ENCODE measurements around the gene EYA4.

Gene EYA4

DNA sequence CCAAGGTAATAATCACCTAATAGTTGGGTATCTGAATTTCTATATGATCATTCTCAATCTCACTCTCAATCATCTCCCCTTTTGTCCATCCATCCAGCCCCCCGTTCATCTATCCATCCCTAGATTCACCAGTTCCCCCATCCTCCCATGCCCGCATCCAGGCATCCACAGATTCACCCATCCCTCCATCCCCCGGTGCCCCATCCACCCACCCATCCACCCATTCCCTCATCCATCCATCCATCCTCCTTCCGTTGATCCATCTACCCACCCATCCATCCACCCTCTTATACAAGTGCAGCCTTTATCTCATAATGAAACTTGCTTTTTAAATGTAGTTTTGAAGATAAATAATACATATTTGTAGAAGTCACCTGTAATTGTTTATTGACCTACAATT, 76.5 kb downstream of the EYA4 start:
- intact Hi-C loops (cut with micrococcal nuclease), result no loop called here
- no peak overlapping the region for H3K4me3 Mint-ChIP-seq

DNA sequence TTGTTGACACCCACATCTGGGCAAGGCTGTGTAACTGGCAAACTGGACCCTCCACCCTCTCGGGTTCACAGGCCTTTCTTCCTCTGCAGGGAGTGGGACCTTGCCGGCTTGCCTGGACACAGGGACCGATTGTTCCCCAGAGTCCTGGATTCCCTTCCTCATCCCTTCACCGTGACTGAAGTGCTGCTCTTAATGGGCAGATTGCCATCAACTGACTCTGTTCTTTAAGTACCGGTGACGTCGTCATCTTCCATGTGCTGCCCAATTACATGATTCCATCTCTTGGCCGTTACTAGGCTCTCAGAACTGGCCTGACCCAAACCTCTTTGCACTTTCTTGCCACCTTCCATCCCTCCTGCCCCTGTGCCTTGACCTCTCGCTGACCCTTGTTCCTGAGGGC, 85.4 kb downstream of the EYA4 start:
- intact Hi-C loops (cut with micrococcal nuclease), result no loop called here
- no peak overlapping the region for H3K27ac Mint-ChIP-seq
- no peaks in the 10 kb centered on the region for H3K9me3 Mint-ChIP-seq
- H3K27me3 Mint-ChIP-seq, result no peaks in the 10 kb centered on the region
- no peaks in the 10 kb centered on the region for H3K36me3 Mint-ChIP-seq (ENCODE audit: low read depth)
- H3K4me3 Mint-ChIP-seq, result no peak overlapping the region
- no peaks in the 10 kb centered on the region for H3K4me1 Mint-ChIP-seq (ENCODE audit: low read depth)

More for the DNA sequence above, 76.5 kb downstream of the EYA4 start:
- Mint-ChIP-seq H3K4me1 (ENCODE audit: low read depth) (no peaks in the 10 kb centered on the region), H3K36me3 (ENCODE audit: low read depth) (no peaks in the 10 kb centered on the region), H3K27me3 (no peaks in the 10 kb centered on the region), H3K9me3 (no peaks in the 10 kb centered on the region), H3K27ac (no peak overlapping the region)

DNA sequence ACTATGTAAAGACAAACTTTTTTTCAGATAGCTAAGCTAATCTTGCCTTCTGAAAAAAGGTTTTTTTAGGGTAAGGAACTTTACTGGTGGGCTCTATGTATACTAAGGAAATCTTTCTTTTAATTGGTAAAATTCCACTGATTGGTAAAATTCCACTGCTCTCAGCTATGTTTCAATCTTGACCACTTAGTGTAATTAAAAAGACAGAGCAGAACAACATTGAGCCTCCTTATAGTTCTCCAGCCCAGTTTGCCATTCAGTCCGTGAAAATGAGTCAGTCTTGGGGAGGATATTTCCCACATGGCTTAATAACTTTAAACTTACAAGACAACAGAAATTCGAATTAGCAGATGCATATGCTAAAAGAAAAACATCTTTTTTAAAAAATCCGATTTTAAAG, 92.7 kb downstream of the EYA4 start:
- H3K4me3 Mint-ChIP-seq, result no peak overlapping the region
- H3K4me1 Mint-ChIP-seq (ENCODE audit: low read depth), result no peaks in the 10 kb centered on the region
- no peaks in the 10 kb centered on the region for H3K36me3 Mint-ChIP-seq (ENCODE audit: low read depth)
- no peak overlapping the region for H3K27ac Mint-ChIP-seq
- H3K9me3 Mint-ChIP-seq, result no peaks in the 10 kb centered on the region
- H3K27me3 Mint-ChIP-seq, result no peaks in the 10 kb centered on the region
- intact Hi-C loops (cut with micrococcal nuclease), result no loop called here

DNA sequence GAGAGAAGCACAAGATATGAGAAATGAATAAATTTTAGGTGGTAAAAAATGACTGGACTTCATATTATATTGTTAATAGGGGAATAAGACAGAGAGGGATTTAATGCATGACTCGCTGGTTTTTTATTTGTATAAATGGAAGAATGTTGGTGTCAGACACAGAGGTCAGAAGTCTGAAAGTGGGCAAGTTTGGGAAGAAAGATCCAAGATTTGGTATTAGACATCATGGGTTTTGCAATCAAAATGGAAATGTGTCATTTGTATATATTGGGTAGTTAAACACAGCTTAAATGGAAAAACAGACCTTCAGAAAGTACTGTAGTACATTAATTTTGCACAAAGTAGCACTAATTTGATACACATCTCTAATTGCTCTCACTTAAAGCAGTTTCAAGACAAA, 96.2 kb downstream of the EYA4 start:
- Mint-ChIP-seq H3K9me3 (no peaks in the 10 kb centered on the region), H3K4me1 (ENCODE audit: low read depth) (no peaks in the 10 kb centered on the region), H3K27ac (no peak overlapping the region), H3K27me3 (no peaks in the 10 kb centered on the region), H3K36me3 (ENCODE audit: low read depth) (no peaks in the 10 kb centered on the region), H3K4me3 (no peak overlapping the region)
- intact Hi-C loops (cut with micrococcal nuclease), result no loop called here

DNA sequence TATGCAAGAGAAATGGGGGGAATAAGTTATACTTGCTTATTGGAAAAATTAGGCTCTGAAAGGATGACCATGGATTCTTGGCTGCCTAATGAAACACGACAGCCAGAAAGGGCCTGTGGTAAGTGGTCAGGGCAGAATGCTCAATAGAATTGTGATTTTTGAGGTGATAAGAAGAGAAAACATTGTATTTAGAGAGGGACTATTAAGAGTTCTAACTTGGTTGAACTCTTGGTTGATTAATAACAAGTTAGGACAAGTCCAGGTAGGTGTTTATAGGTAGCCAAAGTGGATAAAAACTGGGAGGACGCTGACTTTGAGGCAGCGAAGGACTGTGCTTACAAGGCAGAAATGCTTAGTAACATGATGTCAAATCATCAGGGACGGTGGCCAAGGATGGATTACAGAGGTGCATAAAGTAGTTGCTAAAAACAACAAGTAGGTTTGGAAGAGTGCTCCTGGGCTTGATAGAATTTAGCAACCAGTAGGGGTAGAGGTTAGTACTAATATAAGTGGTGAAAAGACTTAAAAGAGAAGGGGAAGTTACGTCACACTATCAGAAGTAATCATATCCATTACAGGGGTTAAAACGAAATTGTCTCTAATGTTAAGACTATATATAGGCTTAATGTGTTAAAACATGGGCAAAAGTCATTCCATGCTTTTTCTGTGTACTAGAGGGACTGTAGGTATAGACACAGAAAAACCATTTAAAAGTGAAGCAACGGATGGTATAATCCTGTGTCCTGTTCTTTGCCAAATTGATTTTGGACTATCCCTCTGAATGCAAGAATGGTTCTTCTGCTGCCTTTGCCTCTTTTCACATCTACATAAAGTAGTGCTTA, 98.6 kb downstream of the EYA4 start:
- H3K27me3 Mint-ChIP-seq, result no peaks in the 10 kb centered on the region
- no peaks in the 10 kb centered on the region for H3K36me3 Mint-ChIP-seq (ENCODE audit: low read depth)
- intact Hi-C loops (cut with micrococcal nuclease), result no loop called here
- H3K4me1 Mint-ChIP-seq (ENCODE audit: low read depth), result no peaks in the 10 kb centered on the region
- no peak overlapping the region for H3K4me3 Mint-ChIP-seq
- no peaks in the 10 kb centered on the region for H3K9me3 Mint-ChIP-seq
- H3K27ac Mint-ChIP-seq, result no peak overlapping the region

DNA sequence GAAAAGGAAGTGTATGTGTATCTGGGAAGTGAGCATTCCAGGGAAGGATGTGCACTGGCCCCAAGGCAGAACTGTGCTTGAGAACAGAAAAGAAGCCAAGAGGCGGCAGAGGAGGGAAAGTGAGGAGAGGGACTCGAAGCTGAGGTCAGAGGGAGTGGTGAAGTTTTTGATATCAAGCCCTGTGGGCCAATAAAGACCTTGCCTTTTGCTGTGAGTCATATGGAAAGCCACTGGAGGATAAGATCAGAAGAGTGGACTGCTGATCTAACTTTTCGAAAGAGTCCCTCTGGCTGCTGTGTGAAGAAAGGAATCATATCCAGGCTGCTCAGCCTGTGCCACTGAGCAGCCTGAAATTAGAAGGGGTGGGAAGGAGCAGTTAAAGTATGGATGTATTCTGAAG, 99.4 kb downstream of the EYA4 start:
- Mint-ChIP-seq H3K4me1 (ENCODE audit: low read depth) (no peaks in the 10 kb centered on the region), H3K36me3 (ENCODE audit: low read depth) (no peaks in the 10 kb centered on the region), H3K27me3 (no peaks in the 10 kb centered on the region), H3K27ac (no peak overlapping the region), H3K9me3 (no peaks in the 10 kb centered on the region), H3K4me3 (no peak overlapping the region)
- intact Hi-C loops (cut with micrococcal nuclease), result no loop called here

DNA sequence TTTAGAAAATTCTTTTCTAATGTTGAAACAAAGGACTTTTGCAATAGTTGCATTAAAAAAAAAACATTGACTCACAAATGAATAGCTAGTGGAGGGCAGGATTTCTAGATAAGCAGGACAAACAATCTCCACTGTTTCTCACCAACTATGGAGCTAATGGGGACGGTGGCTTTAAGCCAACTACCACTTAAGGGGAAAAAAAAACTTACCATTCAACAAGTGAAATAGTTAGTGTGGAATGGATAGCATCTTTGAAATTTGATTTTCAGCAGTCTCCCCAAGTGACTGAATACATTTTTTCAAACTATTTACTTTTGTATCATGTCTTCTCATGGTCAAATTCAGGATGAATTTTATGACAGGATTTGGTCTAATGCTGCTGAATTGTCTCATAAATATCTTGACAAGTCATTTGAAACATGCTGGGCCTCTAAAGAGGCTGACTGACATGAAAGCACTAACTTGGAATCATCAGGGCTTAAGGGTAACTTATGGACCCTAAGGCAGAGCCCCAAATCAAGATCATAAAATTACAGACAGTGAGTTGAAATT, 100.5 kb downstream of the EYA4 start:
- Mint-ChIP-seq H3K4me3 (no peak overlapping the region), H3K36me3 (ENCODE audit: low read depth) (no peaks in the 10 kb centered on the region), H3K9me3 (no peaks in the 10 kb centered on the region), H3K4me1 (ENCODE audit: low read depth) (no peaks in the 10 kb centered on the region), H3K27me3 (no peaks in the 10 kb centered on the region), H3K27ac (no peak overlapping the region)
- intact Hi-C loops (cut with micrococcal nuclease), result no loop called here

DNA sequence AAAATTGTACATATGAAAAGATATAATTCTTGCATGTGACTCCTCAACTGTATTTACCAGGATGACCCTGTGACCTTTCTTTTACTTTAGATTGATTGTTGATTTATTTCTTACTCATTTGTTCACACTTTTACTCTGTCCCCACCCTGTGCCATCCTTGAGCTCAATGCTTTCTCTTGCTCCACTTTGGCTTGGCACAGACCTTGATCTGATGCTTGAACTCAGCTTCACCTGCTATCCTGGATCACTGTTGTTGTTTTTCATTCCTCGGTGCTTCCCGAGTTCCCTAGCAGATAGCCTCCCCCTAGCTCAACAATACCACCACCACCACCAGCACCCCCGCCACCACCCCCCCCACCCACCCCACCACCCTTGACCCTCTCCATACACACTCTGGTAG, 102.1 kb downstream of the EYA4 start:
- intact Hi-C loops (cut with micrococcal nuclease), result no loop called here
- no peaks in the 10 kb centered on the region for H3K27me3 Mint-ChIP-seq
- no peak overlapping the region for H3K27ac Mint-ChIP-seq
- no peaks in the 10 kb centered on the region for H3K36me3 Mint-ChIP-seq (ENCODE audit: low read depth)
- H3K9me3 Mint-ChIP-seq, result no peaks in the 10 kb centered on the region
- no peaks in the 10 kb centered on the region for H3K4me1 Mint-ChIP-seq (ENCODE audit: low read depth)
- no peak overlapping the region for H3K4me3 Mint-ChIP-seq

DNA sequence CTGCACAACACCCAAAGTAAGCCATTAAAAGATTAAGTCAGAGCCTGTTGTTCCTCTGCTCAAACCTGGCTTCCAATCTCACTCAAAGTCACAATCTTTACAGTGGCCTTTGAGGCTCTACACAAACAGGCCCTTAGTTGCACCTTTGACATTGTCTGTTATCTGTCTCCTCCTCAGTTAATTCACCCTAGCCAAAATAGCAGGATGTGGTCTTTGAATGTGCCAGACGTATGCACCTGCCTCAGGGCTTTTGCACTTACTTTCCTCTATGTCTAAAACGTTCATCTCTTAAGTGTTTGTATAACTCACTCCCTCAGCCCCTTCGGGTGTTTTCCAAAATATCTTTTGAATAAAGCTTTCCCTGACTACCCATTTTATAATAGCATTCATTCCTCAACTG, 107.7 kb downstream of the EYA4 start:
- H3K4me1 Mint-ChIP-seq (ENCODE audit: low read depth), result no peaks in the 10 kb centered on the region
- no peak overlapping the region for H3K4me3 Mint-ChIP-seq
- no peaks in the 10 kb centered on the region for H3K36me3 Mint-ChIP-seq (ENCODE audit: low read depth)
- intact Hi-C loops (cut with micrococcal nuclease), result no loop called here
- no peaks in the 10 kb centered on the region for H3K27me3 Mint-ChIP-seq
- H3K27ac Mint-ChIP-seq, result no peak overlapping the region
- H3K9me3 Mint-ChIP-seq, result no peaks in the 10 kb centered on the region

DNA sequence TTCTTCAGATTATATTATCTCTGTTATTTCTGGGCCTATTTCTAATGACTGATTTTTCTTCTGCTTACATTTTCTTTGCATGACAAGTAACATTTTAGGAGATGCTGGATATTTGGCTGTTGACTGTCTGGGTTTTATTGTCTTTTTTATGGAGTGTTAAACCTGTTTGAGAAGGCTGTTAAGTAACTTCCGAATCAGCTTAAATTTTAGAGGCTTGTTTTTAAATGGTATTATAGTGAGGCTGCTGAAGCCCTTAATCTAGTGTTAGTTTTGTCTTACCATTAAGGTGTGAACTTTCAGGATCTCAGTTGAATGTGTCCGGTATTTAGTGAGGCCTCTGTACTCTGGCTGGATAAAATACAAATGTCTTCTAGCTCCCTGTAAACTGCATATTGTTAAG, 109.8 kb downstream of the EYA4 start:
- Mint-ChIP-seq H3K4me1 (ENCODE audit: low read depth) (no peaks in the 10 kb centered on the region), H3K9me3 (no peaks in the 10 kb centered on the region), H3K27me3 (no peaks in the 10 kb centered on the region), H3K36me3 (ENCODE audit: low read depth) (no peaks in the 10 kb centered on the region), H3K4me3 (no peak overlapping the region), H3K27ac (no peak overlapping the region)
- intact Hi-C loops (cut with micrococcal nuclease), result no loop called here

DNA sequence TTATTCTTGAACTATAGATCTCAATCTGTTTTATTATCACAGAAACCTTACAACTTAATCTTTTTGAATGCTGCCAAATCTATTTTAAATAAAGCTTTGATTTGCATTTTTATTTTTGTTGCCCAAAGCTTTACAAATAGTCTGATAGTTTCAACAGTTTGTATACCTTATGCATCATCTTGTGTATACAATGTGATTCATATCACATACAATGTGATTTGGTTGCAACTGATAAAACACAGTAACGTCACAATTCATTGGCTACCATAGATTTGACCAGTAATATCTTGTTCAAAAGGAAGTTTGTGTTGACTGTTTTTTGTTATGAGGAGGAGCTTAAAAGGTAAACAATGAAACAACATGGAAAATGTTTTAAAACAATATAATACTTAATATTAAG, 110.9 kb downstream of the EYA4 start:
- H3K9me3 Mint-ChIP-seq, result no peaks in the 10 kb centered on the region
- H3K4me1 Mint-ChIP-seq (ENCODE audit: low read depth), result no peaks in the 10 kb centered on the region
- no peak overlapping the region for H3K4me3 Mint-ChIP-seq
- no peak overlapping the region for H3K27ac Mint-ChIP-seq
- H3K27me3 Mint-ChIP-seq, result no peaks in the 10 kb centered on the region
- H3K36me3 Mint-ChIP-seq (ENCODE audit: low read depth), result no peaks in the 10 kb centered on the region
- intact Hi-C loops (cut with micrococcal nuclease), result no loop called here

DNA sequence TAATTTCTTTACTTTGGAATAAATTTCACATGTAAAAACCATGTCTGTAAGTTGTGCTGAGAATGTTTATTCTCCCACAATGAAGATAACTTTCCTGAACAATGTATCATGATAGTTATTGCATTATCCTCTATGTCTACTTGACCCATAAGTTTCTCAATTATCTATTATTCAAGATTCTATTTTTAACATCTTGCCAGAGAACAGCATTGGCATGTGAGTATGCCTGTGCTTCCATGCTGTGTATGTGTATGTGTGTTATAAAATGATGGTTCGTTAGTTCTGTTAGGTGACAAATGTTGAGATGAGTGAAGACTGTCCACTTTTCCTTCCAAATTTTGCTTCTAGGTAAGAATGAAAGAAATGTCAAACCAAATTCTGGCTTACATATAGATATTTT, 111.9 kb downstream of the EYA4 start:
- no peaks in the 10 kb centered on the region for H3K4me1 Mint-ChIP-seq (ENCODE audit: low read depth)
- intact Hi-C loops (cut with micrococcal nuclease), result no loop called here
- no peaks in the 10 kb centered on the region for H3K27me3 Mint-ChIP-seq
- H3K27ac Mint-ChIP-seq, result no peak overlapping the region
- H3K4me3 Mint-ChIP-seq, result no peak overlapping the region
- H3K36me3 Mint-ChIP-seq (ENCODE audit: low read depth), result no peaks in the 10 kb centered on the region
- H3K9me3 Mint-ChIP-seq, result no peaks in the 10 kb centered on the region

DNA sequence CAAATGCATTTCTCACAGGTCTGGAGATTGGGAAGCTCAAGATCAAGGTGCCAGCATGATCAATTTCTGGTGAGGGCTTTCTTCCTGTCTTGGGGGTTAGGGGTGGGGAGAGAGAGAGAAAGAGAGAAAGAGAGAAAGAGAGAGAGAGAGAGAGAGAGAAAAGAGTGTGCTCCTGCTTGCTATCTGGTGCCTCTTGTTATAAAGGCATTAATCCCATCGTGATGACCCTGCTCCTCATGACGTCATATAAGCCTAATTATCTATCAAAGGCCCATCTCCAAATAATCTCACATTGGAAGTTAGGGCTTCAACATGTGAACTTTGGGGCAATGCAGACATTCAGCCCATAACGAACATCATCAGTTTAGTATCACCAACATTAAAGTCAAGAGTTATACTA, 114.8 kb downstream of the EYA4 start:
- no peaks in the 10 kb centered on the region for H3K4me1 Mint-ChIP-seq (ENCODE audit: low read depth)
- H3K36me3 Mint-ChIP-seq (ENCODE audit: low read depth), result no peaks in the 10 kb centered on the region
- H3K4me3 Mint-ChIP-seq, result no peak overlapping the region
- H3K27me3 Mint-ChIP-seq, result no peaks in the 10 kb centered on the region
- intact Hi-C loops (cut with micrococcal nuclease), result no loop called here
- no peaks in the 10 kb centered on the region for H3K9me3 Mint-ChIP-seq
- no peak overlapping the region for H3K27ac Mint-ChIP-seq

DNA sequence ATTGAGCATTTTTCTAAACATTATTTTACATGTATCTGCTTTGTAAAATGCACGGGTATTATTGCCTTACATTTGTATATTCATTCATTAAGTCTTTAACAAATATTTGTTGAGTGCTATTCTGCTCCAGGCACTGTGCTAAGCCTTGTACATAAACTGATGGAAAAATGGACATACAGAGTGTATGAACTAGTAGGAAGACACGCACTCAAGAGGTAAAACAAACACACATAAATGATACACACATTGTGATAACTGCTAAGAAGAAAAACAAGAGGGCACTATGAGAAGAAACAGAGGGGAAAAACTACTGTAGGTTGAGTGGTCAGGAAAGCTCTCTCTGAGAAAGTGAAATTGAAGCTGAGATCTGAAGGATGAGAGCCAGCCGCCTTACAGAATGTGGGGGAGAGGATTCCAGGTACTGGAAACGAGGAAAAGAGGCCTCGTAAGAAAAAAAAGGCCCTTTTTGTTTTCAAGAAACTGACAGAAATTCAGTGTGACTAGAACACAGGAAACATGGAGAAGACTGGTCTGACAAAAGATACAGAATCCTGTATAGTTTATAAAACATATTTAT, 117.5 kb downstream of the EYA4 start:
- H3K36me3 Mint-ChIP-seq (ENCODE audit: low read depth), result no peaks in the 10 kb centered on the region

DNA sequence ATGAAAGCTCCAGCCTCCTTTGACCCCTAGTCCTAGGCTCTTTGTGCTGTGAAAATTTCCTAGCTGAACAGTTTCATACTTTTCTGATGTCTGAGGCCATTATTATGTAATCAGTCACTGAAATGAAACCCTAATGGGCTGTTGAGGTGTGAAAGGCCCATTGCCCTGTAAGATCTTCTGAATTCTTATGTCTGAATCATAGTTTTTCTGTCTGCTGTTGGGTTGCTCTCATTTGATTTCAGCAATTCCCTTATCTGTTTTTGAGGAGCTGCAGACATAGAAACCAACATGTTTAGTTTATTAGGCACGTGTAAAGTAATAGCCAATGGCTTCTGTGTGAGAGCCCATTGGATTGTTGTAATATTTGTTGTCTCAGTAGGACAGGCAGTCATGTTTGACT, 118.1 kb downstream of the EYA4 start:
- no peaks in the 10 kb centered on the region for H3K9me3 Mint-ChIP-seq
- intact Hi-C loops (cut with micrococcal nuclease), result no loop called here
- no peak overlapping the region for H3K4me3 Mint-ChIP-seq
- no peaks in the 10 kb centered on the region for H3K36me3 Mint-ChIP-seq (ENCODE audit: low read depth)
- H3K27ac Mint-ChIP-seq, result no peak overlapping the region
- no peaks in the 10 kb centered on the region for H3K27me3 Mint-ChIP-seq
- H3K4me1 Mint-ChIP-seq (ENCODE audit: low read depth), result no peaks in the 10 kb centered on the region

More for the DNA sequence above, 117.5 kb downstream of the EYA4 start:
- no peaks in the 10 kb centered on the region for H3K4me1 Mint-ChIP-seq (ENCODE audit: low read depth)
- no peaks in the 10 kb centered on the region for H3K27me3 Mint-ChIP-seq
- H3K4me3 Mint-ChIP-seq, result no peak overlapping the region
- no peaks in the 10 kb centered on the region for H3K9me3 Mint-ChIP-seq
- intact Hi-C loops (cut with micrococcal nuclease), result no loop called here
- H3K27ac Mint-ChIP-seq, result no peak overlapping the region

All from dendritic cell treated with granulocyte-macrophage colony-stimulating factor and Interleukin-4, amounts not matched to agents 40 ng/mL and 50 ng/mL, for 4 days (primary cell).